H1 (cell line): ENCODE measurements around the gene RASAL1. TPM values are rescaled to one million over a fixed set of nuclear protein-coding genes. Genes with fewer than 3 reads are reported as not detected.

Source experiments
- CTCF ChIA-PET: fragments of 300-600 bp; sonication (Branson Sonifier 250); formaldehyde crosslinking; loops from one replicate; lab custom pipeline; 2021; ENCODE audit not compliant: partially characterized antibody; lab: Charles Lee
- POLR2A ChIA-PET: fragments of 300-600 bp; sonication (Branson Sonifier 250); formaldehyde crosslinking; loops from one replicate; lab custom pipeline; 2021; ENCODE audit warnings: inconsistent platforms; ENCODE audit not compliant: partially characterized antibody; lab: Charles Lee
- DNase-seq, 2 experiments: peaks; one replicate each; pipeline versions ENCODE4 v3.0.0 to v3.0.0-alpha.2; 2010 to 2022; ENCODE audit warnings: low spot score in 2 of 2, low read depth in 1 of 2, mixed read lengths in 1 of 2
- FAIRE-seq: peaks from 2 replicates; lab custom pipeline; 2011; peaks lifted over from hg19 to GRCh38; lab: Jason Lieb, UNC
- H2AFZ ChIP-seq: 2 replicates; pipeline ENCODE4 v1.8.1; 2012; ENCODE audit warnings: low read length, inconsistent platforms
- H2AK5ac ChIP-seq: 2 replicates; pipeline ENCODE4 v1.6.1; 2013; ENCODE audit warnings: low read depth, low read length
- H2BK120ac ChIP-seq: replicated peaks from 2 replicates; pipeline ENCODE3; 2013; ENCODE audit warnings: low read depth, low read length, inconsistent platforms
- H2BK12ac ChIP-seq: 2 replicates; pipeline ENCODE4 v1.6.1; 2013; ENCODE audit warnings: low read depth, low read length
- H2BK15ac ChIP-seq: 2 replicates; pipeline ENCODE4 v1.6.1; 2013; ENCODE audit warnings: low read length
- H2BK20ac ChIP-seq: 2 replicates; pipeline ENCODE4 v1.6.1; 2013; ENCODE audit warnings: low read length
- H2BK5ac ChIP-seq: 2 replicates; pipeline ENCODE4 v1.6.1; 2013; ENCODE audit warnings: low read depth, low read length
- H3K14ac ChIP-seq: 2 replicates; pipeline ENCODE4 v1.6.1; 2013; ENCODE audit warnings: inconsistent platforms; ENCODE audit not compliant: insufficient read length
- H3K18ac ChIP-seq: 2 replicates; pipeline ENCODE4 v1.6.1; 2013; ENCODE audit warnings: low read length; ENCODE audit errors: extremely low read depth
- H3K23ac ChIP-seq: 2 replicates; pipeline ENCODE4 v1.6.1; 2013; ENCODE audit warnings: inconsistent platforms; ENCODE audit not compliant: insufficient read length
- H3K23me2 ChIP-seq: 2 replicates; pipeline ENCODE4 v1.6.1; 2013; ENCODE audit warnings: low read depth, low read length
- H3K27ac ChIP-seq: 2 replicates; pipeline ENCODE4 v1.6.1; 2011; ENCODE audit warnings: low read depth, low read length, inconsistent platforms
- H3K27me3 ChIP-seq, 4 experiments: replicated peaks in 1 of 4; 1 replicate in 1 of 4; 2 replicates in 3 of 4; pipeline versions ENCODE4 v1.6.1 to v1.8.1; 2011 to 2013; ENCODE audit warnings: low read length in 3 of 4, mild to moderate bottlenecking in 3 of 4, inconsistent platforms in 2 of 4, mixed read lengths in 2 of 4, moderate library complexity in 1 of 4; ENCODE audit not compliant: control insufficient read depth in 3 of 4, insufficient read depth in 3 of 4; ENCODE audit errors: extremely low read depth in 1 of 4
- H3K36me3 ChIP-seq, 4 experiments: 2 replicates each; pipeline versions ENCODE4 v1.6.1 to v1.8.1; 2011 to 2013; ENCODE audit warnings: mild to moderate bottlenecking in 4 of 4, low read length in 3 of 4, moderate library complexity in 2 of 4, control low read depth in 1 of 4, inconsistent platforms in 1 of 4; ENCODE audit not compliant: insufficient read depth in 4 of 4, control insufficient read depth in 2 of 4
- H3K4ac ChIP-seq: replicated peaks from 2 replicates; pipeline ENCODE3; 2013; ENCODE audit warnings: low read length, low read depth, mixed read lengths, inconsistent platforms; ENCODE audit not compliant: insufficient read length
- H3K4me1 ChIP-seq, 4 experiments: replicated peaks in 1 of 4; 1 replicate in 1 of 4; 2 replicates in 3 of 4; pipeline versions ENCODE4 v1.6.1 to v1.8.1; 2011 to 2013; ENCODE audit warnings: low read length in 3 of 4, inconsistent platforms in 2 of 4, mixed read lengths in 1 of 4; ENCODE audit not compliant: insufficient read depth in 4 of 4, control insufficient read depth in 3 of 4
- H3K4me2 ChIP-seq, 2 experiments: 2 replicates each; pipeline versions ENCODE4 v1.6.1 to v1.8.1; 2011 to 2013; ENCODE audit warnings: low read depth in 2 of 2, low read length in 2 of 2, control low read depth in 1 of 2, inconsistent platforms in 1 of 2, mild to moderate bottlenecking in 1 of 2; ENCODE audit not compliant: insufficient read depth in 1 of 2
- H3K4me3 ChIP-seq, 4 experiments: fragments of 200-600, 300-600 bp in 1 of 4; sonication (generic), shearing (Covaris generic), sonication (Bioruptor Twin) in 1 of 4; 2 replicates each; pipeline versions ENCODE4 v1.5.1 to v1.8.1; 2011 to 2016; ENCODE audit warnings: low read length in 4 of 4, low read depth in 3 of 4, control low read depth in 2 of 4, inconsistent platforms in 2 of 4, mild to moderate bottlenecking in 2 of 4, mixed read lengths in 1 of 4, moderate library complexity in 1 of 4; ENCODE audit not compliant: insufficient read depth in 2 of 4; ENCODE audit errors: extremely low read depth in 1 of 4
- H3K56ac ChIP-seq: replicated peaks from 2 replicates; pipeline ENCODE3; 2013; ENCODE audit warnings: low read depth, mild to moderate bottlenecking, mixed read lengths, low read length, inconsistent platforms; ENCODE audit not compliant: insufficient read length
- H3K79me1 ChIP-seq: 2 replicates; pipeline ENCODE4 v1.6.1; 2013; ENCODE audit warnings: low read depth, low read length, control low read depth
- H3K79me2 ChIP-seq, 2 experiments: 2 replicates each; pipeline versions ENCODE4 v1.6.1 to v1.8.1; 2012 to 2013; ENCODE audit warnings: low read length in 2 of 2, mild to moderate bottlenecking in 2 of 2, inconsistent platforms in 1 of 2; ENCODE audit not compliant: insufficient read depth in 2 of 2, control insufficient read depth in 1 of 2
- H3K9ac ChIP-seq, 4 experiments: replicated peaks in 1 of 4; 1 replicate in 1 of 4; 2 replicates in 3 of 4; pipeline versions ENCODE4 v1.6.1 to v1.8.1; 2011 to 2013; ENCODE audit warnings: low read depth in 3 of 4, low read length in 3 of 4, control low read depth in 2 of 4, mild to moderate bottlenecking in 2 of 4, moderate library complexity in 2 of 4, inconsistent platforms in 1 of 4; ENCODE audit errors: extremely low read depth in 1 of 4
- H3K9me3 ChIP-seq, 2 experiments: 2 replicates each; pipeline versions ENCODE4 v1.6.1 to v1.8.1; 2012 to 2013; ENCODE audit warnings: mild to moderate bottlenecking in 2 of 2, moderate library complexity in 2 of 2, control low read depth in 1 of 2, inconsistent platforms in 1 of 2, low read depth in 1 of 2, low read length in 1 of 2, mixed read lengths in 1 of 2; ENCODE audit not compliant: insufficient read depth in 2 of 2
- H4K20me1 ChIP-seq, 2 experiments: replicated peaks in 1 of 2; 2 replicates each; pipeline versions ENCODE3 to v1.8.1; 2011 to 2013; ENCODE audit warnings: inconsistent platforms in 2 of 2, low read length in 2 of 2, mild to moderate bottlenecking in 1 of 2; ENCODE audit not compliant: insufficient read depth in 2 of 2, control insufficient read depth in 1 of 2
- H4K5ac ChIP-seq: 2 replicates; pipeline ENCODE4 v1.6.1; 2013; ENCODE audit warnings: low read length, low read depth, mixed read lengths, inconsistent platforms; ENCODE audit not compliant: insufficient read length
- H4K8ac ChIP-seq: 2 replicates; pipeline ENCODE4 v1.8.0; 2013; ENCODE audit warnings: mild to moderate bottlenecking, moderate library complexity, low read length, inconsistent platforms; ENCODE audit not compliant: insufficient read depth; ENCODE audit errors: extremely low read depth
- H4K91ac ChIP-seq: replicated peaks from 2 replicates; pipeline ENCODE3; 2013; ENCODE audit warnings: low read length, mixed read lengths, inconsistent platforms; ENCODE audit not compliant: insufficient read length
- ASH2L ChIP-seq: fragments of 200-600, 300-600 bp; sonication (generic); IDR thresholded peaks from one replicate; pipeline ENCODE4 v1.7.1; 2017; ENCODE audit warnings: low read length
- KDM4A ChIP-seq: IDR thresholded peaks from one replicate; pipeline ENCODE4 v1.7.1; 2012; ENCODE audit warnings: low read depth, mild to moderate bottlenecking, moderate library complexity, low read length, inconsistent platforms; ENCODE audit not compliant: severe bottlenecking
- RAD21 ChIP-seq, 2 experiments: IDR thresholded peaks in 1 of 2; conservative IDR thresholded peaks in 1 of 2; 2 replicates each; pipeline ENCODE4 v1.6.1; 2011; ENCODE audit warnings: low read depth in 2 of 2, low read length in 2 of 2, improper control_type of control experiment in 1 of 2, inconsistent platforms in 1 of 2, mild to moderate bottlenecking in 1 of 2, moderate library complexity in 1 of 2
- RBBP5 ChIP-seq: IDR thresholded peaks from 2 replicates; pipeline ENCODE4 v1.7.1; 2012; ENCODE audit warnings: low read depth, mild to moderate bottlenecking, inconsistent platforms, low read length, moderate library complexity, borderline replicate concordance
- RFX5 ChIP-seq: IDR thresholded peaks from 2 replicates; pipeline ENCODE4 v1.6.1; 2011; ENCODE audit warnings: low read depth, low read length, improper control_type of control experiment, borderline replicate concordance
- WGBS, 2 experiments: shearing (Covaris generic) in 1 of 2; methylation state at CpG; one replicate each; pipeline versions ENCODE4 v1.1.6 to v1.1.7; 2013 to 2015; ENCODE audit warnings: low lambda C conversion rate in 2 of 2, mixed read lengths in 2 of 2, inconsistent platforms in 1 of 2, low coverage in 1 of 2, missing lambda C conversion rate in 1 of 2; ENCODE audit not compliant: insufficient replicate concordance in 2 of 2, insufficient coverage in 1 of 2, insufficient read length in 1 of 2; ENCODE audit errors: extremely low coverage in 1 of 2, missing lambda C conversion rate in 1 of 2; 5-methylcytosine and 5-hydroxymethylcytosine counted together
- polyA plus RNA-seq, 7 experiments: library from polyadenylated mRNA; depleted of rRNA in 3 of 7; stranded (reverse) in 5 of 7; unstranded in 2 of 7; fragments of >200 nt in 5 of 7; fragments of 200-250 nt in 2 of 7; gene quantifications; 1 replicate in 5 of 7; 2 replicates in 1 of 7; 4 replicates in 1 of 7; pipeline versions ENCODE4 v1.2.1 to v1.2.3, GENCODE V29; 2011 to 2013; ENCODE audit warnings: missing spikeins in 2 of 7, mixed read lengths in 2 of 7
- total RNA-seq: library from RNA; stranded (reverse); fragmentation: NEBNext Ultra II Directional; extraction: Animal tissue kit (Norgen Biotek cat#: 25700); gene quantifications from 2 replicates; pipeline ENCODE4 v1.2.1, GENCODE V29; 2021
- TF ChIP-seq, protein P1 (sequence below): IDR thresholded peaks from 2 replicates; pipeline ENCODE4 v1.6.1; 2012; ENCODE audit warnings: inconsistent platforms
- TF ChIP-seq, protein P2 (sequence below): IDR thresholded peaks from 2 replicates; pipeline ENCODE4 v1.6.1; 2011; ENCODE audit warnings: low read depth, mild to moderate bottlenecking, low read length; ENCODE audit not compliant: insufficient read depth

RASAL1 gene
- total and polyA plus RNA-seq, 2 of the 8 experiments (the other 6 are each of a cell fraction or from before 2014, with no cell fraction given): 3.7 to 5.0 TPM

DNA sequence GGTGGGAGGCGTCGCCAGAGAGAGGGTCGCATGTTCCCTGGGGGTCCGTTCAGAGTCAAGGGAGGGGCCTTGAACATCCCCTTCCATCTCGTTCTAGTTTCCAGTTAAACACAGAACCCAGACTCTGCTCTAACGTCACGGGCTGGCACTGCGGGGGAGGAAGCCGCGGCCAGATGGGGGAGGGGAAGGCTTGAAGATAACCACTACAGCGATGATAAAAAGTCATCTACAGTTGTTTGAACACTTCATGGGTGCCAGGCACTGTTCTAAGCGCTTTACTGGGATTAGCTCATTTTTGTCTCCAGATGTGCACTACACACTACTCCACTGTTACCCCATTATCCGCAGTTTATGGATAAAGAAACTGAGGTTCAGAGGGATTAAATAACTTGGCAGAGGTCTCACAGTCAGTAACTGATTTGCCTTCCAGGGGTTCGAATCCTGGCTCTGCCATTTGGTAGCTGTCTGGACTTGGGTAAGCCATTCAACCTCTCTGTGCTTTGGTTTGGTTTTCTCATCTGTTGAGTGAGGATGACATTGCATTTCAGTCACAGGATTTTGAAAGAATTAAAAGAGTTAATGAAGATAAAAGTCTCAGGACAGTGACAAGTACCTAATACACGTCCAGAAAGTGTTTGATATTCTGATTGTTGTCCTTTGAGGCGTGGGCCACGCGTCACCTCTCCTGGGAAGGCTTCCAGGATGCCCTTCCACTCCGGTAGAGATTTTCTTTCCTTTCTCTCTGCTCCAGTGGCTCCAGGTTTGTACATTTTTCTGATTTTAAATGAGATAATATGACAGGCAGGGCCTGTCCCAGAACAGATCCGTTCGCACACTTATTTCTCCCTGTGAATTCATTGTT is 798 bp upstream of the RASAL1 start:
- no peak overlapping the region for H3K23ac ChIP-seq
- H3K4me3 ChIP-seq: peak overlapping the region; percentile 36 to 62 (median 47)
- DNase-seq (peak in 1 of 2 experiments; percentile 71), FAIRE-seq (no peak)
- POLR2A ChIA-PET: interaction anchor here (0.6 to 5.9 kb wide), 2 partner anchors 18 to 55 kb away, joined by 3 to 35 read pairs; no protein-coding TSS in a partner anchor
- peak overlapping the region; percentile 31; the same call in 1 of the 2 replicates for H2BK12ac ChIP-seq
- 39% methylated on average over 21 of the region's 21 CpGs; no CpG with 5 or more reads in 1 of the 2 experiments for WGBS, 2 experiments
- no peak overlapping the region for H2BK5ac ChIP-seq
- H3K27me3 ChIP-seq: peaks cover 0 to 13% (median 6%) of the 10 kb centered on the region in 4 experiments; a peak in 5 of 7 replicates
- no peak overlapping the region for H3K4ac ChIP-seq
- no peak overlapping the region for H4K5ac ChIP-seq
- peaks cover 12% of the 10 kb centered on the region; the same call in 1 of the 2 replicates for H3K23me2 ChIP-seq
- H2BK120ac ChIP-seq: no peak overlapping the region
- peak overlapping the region; percentile 68; the same call in 1 of the 2 replicates for H3K18ac ChIP-seq
- no peak overlapping the region for H2BK15ac ChIP-seq
- 0 out of 2 replicates have a peak overlapping the region, but pooled peaks have one; percentile 46 for H4K8ac ChIP-seq
- H3K79me1 ChIP-seq: no peaks in the 10 kb centered on the region
- H3K9ac ChIP-seq: no peak overlapping the region
- H3K4me1 ChIP-seq: peaks cover 0 to 13% (median 8%) of the 10 kb centered on the region in 4 experiments; a peak in 6 of 7 replicates
- H2AK5ac ChIP-seq: no peak overlapping the region
- no peak overlapping the region for H3K27ac ChIP-seq
- no peaks in the 10 kb centered on the region for H3K36me3 ChIP-seq
- no peaks in the 10 kb centered on the region for H3K9me3 ChIP-seq
- H4K20me1 ChIP-seq: no peaks in the 10 kb centered on the region
- H3K4me2 ChIP-seq: peak overlapping the region; percentile 75 to 79
- no peak overlapping the region for H4K91ac ChIP-seq
- peak overlapping the region; percentile 47; the same call in 1 of the 2 replicates for H2AFZ ChIP-seq
- H3K79me2 ChIP-seq: no peaks in the 10 kb centered on the region
- H3K14ac ChIP-seq: no peak overlapping the region
- no peak overlapping the region for H3K56ac ChIP-seq
- CTCF ChIA-PET: interaction anchor here (1.0 to 7.8 kb wide), 16 partner anchors 9 to 289 kb away, joined by 3 to 67 read pairs (median 10); partner anchors contain the start of gene CFAP73
- H2BK20ac ChIP-seq: no peak overlapping the region
- TF ChIP-seq ASH2L (peak; percentile 7), RBBP5 (peak; percentile 75; the same call in 1 of the 2 replicates), RAD21 (IDR thresholded peaks at IDR 0.05 in 1 of 2, conservative IDR thresholded peaks at IDR 0.05 in 1 of 2; ENCODE audit: low read depth in 2 of 2, low read length in 2 of 2) (no peak), KDM4A (peak; percentile 20), RFX5 (no peak)
- TF ChIP-seq, protein P1, sequence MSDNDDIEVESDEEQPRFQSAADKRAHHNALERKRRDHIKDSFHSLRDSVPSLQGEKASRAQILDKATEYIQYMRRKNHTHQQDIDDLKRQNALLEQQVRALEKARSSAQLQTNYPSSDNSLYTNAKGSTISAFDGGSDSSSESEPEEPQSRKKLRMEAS: no peak
- TF ChIP-seq, protein P2, sequence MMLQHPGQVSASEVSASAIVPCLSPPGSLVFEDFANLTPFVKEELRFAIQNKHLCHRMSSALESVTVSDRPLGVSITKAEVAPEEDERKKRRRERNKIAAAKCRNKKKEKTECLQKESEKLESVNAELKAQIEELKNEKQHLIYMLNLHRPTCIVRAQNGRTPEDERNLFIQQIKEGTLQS: no peak
